K562 (cell line): ENCODE results near the gene API5. TPM values are rescaled to one million over a fixed set of nuclear protein-coding genes. Genes with fewer than 3 reads are reported as not detected.

ENCODE experiments used
- ATF2 ChIP-seq: sonication (generic); formaldehyde crosslinking; IDR thresholded peaks from 2 replicates; pipeline ENCODE4 v1.8.1; 2022; ENCODE audit warnings: missing genetic modification reagents
- CBFA2T3 ChIP-seq: fragments of 450-650 bp; IDR thresholded peaks from 2 replicates; pipeline ENCODE4 v1.6.1; 2017
- CSDE1 ChIP-seq, 2 experiments: fragments of 450-650 bp; IDR thresholded peaks; 2 replicates each; pipeline ENCODE4 v1.6.1; 2016; ENCODE audit warnings: mild to moderate bottlenecking in 1 of 2
- EP300 ChIP-seq: IDR thresholded peaks from 2 replicates; pipeline ENCODE4 v1.6.1; 2012; ENCODE audit warnings: low read length, improper control_type of control experiment
- FOSL1 ChIP-seq: fragments of 200-800 bp; sonication (Bioruptor generic); conservative IDR thresholded peaks from 2 replicates; pipeline ENCODE4 v1.6.1; 2016; ENCODE audit warnings: missing genetic modification characterization, missing compliant biosample characterization
- HCFC1 ChIP-seq: IDR thresholded peaks from 2 replicates; pipeline ENCODE4 v1.6.1; 2012; ENCODE audit warnings: low read depth, low read length, improper control_type of control experiment
- HNRNPK ChIP-seq: fragments of 200-400 bp; formaldehyde crosslinking; IDR thresholded peaks from one replicate; pipeline ENCODE4 v1.6.1; 2018; ENCODE audit warnings: mild to moderate bottlenecking, low read depth, low read length; ENCODE audit not compliant: poor library complexity, severe bottlenecking
- HNRNPLL ChIP-seq: fragments of 200-400 bp; formaldehyde crosslinking; IDR thresholded peaks from 2 replicates; pipeline ENCODE4 v1.6.1; 2017; ENCODE audit warnings: low read length, low read depth, mild to moderate bottlenecking; ENCODE audit not compliant: poor library complexity, severe bottlenecking
- JUND ChIP-seq, 2 experiments: IDR thresholded peaks; 2 replicates in 1 of 2; 3 replicates in 1 of 2; pipeline ENCODE4 v1.6.1; 2011; ENCODE audit warnings: borderline replicate concordance in 2 of 2, low read depth in 2 of 2, low read length in 2 of 2, improper control_type of control experiment in 1 of 2, missing biosample characterization in 1 of 2, missing genetic modification characterization in 1 of 2, missing genetic modification reagents in 1 of 2
- MCM3 ChIP-seq: fragments of 450-650 bp; IDR thresholded peaks from 2 replicates; pipeline ENCODE4 v1.6.1; 2016
- PHF8 ChIP-seq: fragments of 200-600 bp; sonication (generic); IDR thresholded peaks from 2 replicates; pipeline ENCODE4 v1.6.1; 2012; ENCODE audit warnings: mixed run types, mild to moderate bottlenecking, inconsistent platforms, low read length, moderate library complexity, borderline replicate concordance
- PML ChIP-seq: IDR thresholded peaks from 2 replicates; pipeline ENCODE4 v1.6.1; 2012; ENCODE audit warnings: low read length, inconsistent platforms
- PTBP1 ChIP-seq: fragments of 200-400 bp; formaldehyde crosslinking; IDR thresholded peaks from 2 replicates; pipeline ENCODE4 v1.6.1; 2017; ENCODE audit warnings: low read depth, low read length
- PTRF ChIP-seq: fragments of 450-650 bp; IDR thresholded peaks from 2 replicates; pipeline ENCODE4 v1.6.1; 2016; ENCODE audit warnings: mild to moderate bottlenecking, missing genetic modification characterization, missing compliant biosample characterization
- RAD51 ChIP-seq: fragments of 450-650 bp; IDR thresholded peaks from 2 replicates; pipeline ENCODE4 v1.7.1; 2016; ENCODE audit warnings: low read depth, mild to moderate bottlenecking, borderline replicate concordance
- RBFOX2 ChIP-seq: fragments of 200-400 bp; formaldehyde crosslinking; IDR thresholded peaks from 2 replicates; pipeline ENCODE4 v1.6.1; 2017; ENCODE audit warnings: low read depth, mild to moderate bottlenecking, low read length, moderate library complexity
- RBM15 ChIP-seq: fragments of 200-400 bp; formaldehyde crosslinking; IDR thresholded peaks from 2 replicates; pipeline ENCODE4 v1.6.1; 2018; ENCODE audit warnings: mild to moderate bottlenecking, low read length, moderate library complexity; ENCODE audit not compliant: insufficient read depth
- SIX5 ChIP-seq, 2 experiments: IDR thresholded peaks; 2 replicates each; pipeline ENCODE4 v1.6.1; 2011; ENCODE audit warnings: low read length in 2 of 2, borderline replicate concordance in 1 of 2, low read depth in 1 of 2, mild to moderate bottlenecking in 1 of 2, moderate library complexity in 1 of 2; ENCODE audit not compliant: insufficient read depth in 1 of 2
- TAL1 ChIP-seq: fragments of 450-650 bp; IDR thresholded peaks from 2 replicates; pipeline ENCODE4 v1.6.1; 2016; ENCODE audit warnings: mild to moderate bottlenecking
- TCF7L2 ChIP-seq: fragments of 150-350 bp; IDR thresholded peaks from 2 replicates; pipeline ENCODE4 v1.6.1; 2016; ENCODE audit warnings: low read depth, mild to moderate bottlenecking, low read length, moderate library complexity
- TEAD4 ChIP-seq, 2 experiments: sonication (generic) in 1 of 2; formaldehyde crosslinking in 1 of 2; IDR thresholded peaks; 2 replicates each; pipeline versions ENCODE4 v1.6.1 to v1.8.0; 2012 to 2022; ENCODE audit warnings: borderline replicate concordance in 1 of 2, inconsistent platforms in 1 of 2, low read length in 1 of 2, mild to moderate bottlenecking in 1 of 2, missing genetic modification reagents in 1 of 2
- THRAP3 ChIP-seq: fragments of 450-650 bp; IDR thresholded peaks from 2 replicates; pipeline ENCODE4 v1.6.1; 2016; ENCODE audit warnings: mild to moderate bottlenecking, inconsistent platforms, borderline replicate concordance
- ZNF124 ChIP-seq: sonication (generic); formaldehyde crosslinking; IDR thresholded peaks from 2 replicates; pipeline ENCODE4 v1.8.1; 2022; ENCODE audit warnings: missing genetic modification reagents
- ZNF436 ChIP-seq: fragments of 250-450, 450-650 bp; sonication (Bioruptor Pico); formaldehyde crosslinking; IDR thresholded peaks from 2 replicates; pipeline ENCODE4 v1.7.0; 2020; ENCODE audit warnings: mild to moderate bottlenecking
- polyA plus RNA-seq, 8 experiments: library from polyadenylated mRNA; depleted of rRNA in 4 of 8; stranded (reverse) in 5 of 8; unstranded in 3 of 8; fragments of >200 nt; fragmentation: Nextera tagmentation in 2 of 8; fragmentation: Illumina TruSeq in 1 of 8; extraction: Ambion mirVana in 2 of 8; extraction: Trizol in 1 of 8; gene quantifications; 2 replicates each; pipeline versions ENCODE4 v1.2.1 to v1.2.3, GENCODE V29; 2011 to 2014; ENCODE audit warnings: inconsistent platforms in 1 of 8, missing spikeins in 1 of 8
- total RNA-seq, 7 experiments: library from RNA; depleted of rRNA in 6 of 7; stranded (reverse); fragments of >200 nt in 6 of 7; fragmentation: Illumina TruSeq in 2 of 7; extraction: Trizol in 2 of 7; gene quantifications; 2 replicates each; pipeline versions ENCODE4 v1.2.1 to v1.2.3, GENCODE V29; 2011 to 2021; ENCODE audit warnings: low replicate concordance in 1 of 7
- TF ChIP-seq, protein P1 (sequence below), 3 experiments: fragments of 200-800 bp in 1 of 3; fragments of 250-450 bp in 1 of 3; fragments of 450-650 bp in 1 of 3; sonication (Bioruptor Pico) in 1 of 3; sonication (Bioruptor generic) in 1 of 3; formaldehyde crosslinking in 1 of 3; IDR thresholded peaks; 2 replicates each; pipeline versions ENCODE4 v1.6.1 to v1.8.0; 2016 to 2022; ENCODE audit warnings: mild to moderate bottlenecking in 2 of 3, missing genetic modification characterization in 2 of 3, missing compliant biosample characterization in 1 of 3, moderate library complexity in 1 of 3

The API5 gene
- total and polyA plus RNA-seq, 9 of the 15 experiments (the other 6 are each of a cell fraction or from before 2014, with no cell fraction given) = 59.8 to 146 (median 123) TPM

DNA sequence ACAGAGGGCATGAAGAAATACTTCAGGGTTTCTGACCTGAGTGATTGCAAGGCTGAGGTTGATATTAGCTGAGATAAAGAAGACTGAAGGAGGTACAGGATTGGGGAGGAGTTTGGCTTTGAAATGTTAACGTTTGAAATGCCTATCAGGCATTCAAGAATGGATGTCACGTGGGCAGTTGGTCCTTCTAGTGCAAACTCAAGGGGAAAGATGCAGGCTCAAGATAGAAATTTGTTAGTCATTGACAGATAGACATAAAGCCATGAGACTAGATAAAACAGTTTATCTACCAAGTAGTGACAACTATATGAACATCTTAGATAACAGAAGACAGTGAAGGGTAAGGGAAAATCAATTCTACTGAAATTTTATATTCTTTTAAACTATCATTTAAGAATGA, 70.0 kb downstream of the API5 start (continued):
- no peak for TF ChIP-seq PTRF (tag)
- no peak for TF ChIP-seq HNRNPLL
- TF ChIP-seq ZNF436 (CRISPR knock-in tag) = no peak
- TF ChIP-seq RBFOX2 = no peak
- TF ChIP-seq ZNF124 = no peak
- peak; percentile 46; the same call in 1 of the 2 replicates for TF ChIP-seq JUND (IDR thresholded peaks at IDR 0.05; ENCODE audit: borderline replicate concordance, low read depth, low read length)
- TF ChIP-seq JUND (tag; IDR thresholded peaks at IDR 0.05; ENCODE audit: borderline replicate concordance, low read depth, low read length) = peak; percentile 32; the same call in 1 of the 3 replicates
- TF ChIP-seq PHF8 = no peak
- no peak for TF ChIP-seq PML
- no peak for TF ChIP-seq PTBP1
- TF ChIP-seq HNRNPK = no peak
- peak; percentile 64 for TF ChIP-seq TEAD4 (IDR thresholded peaks at IDR 0.05; ENCODE audit: low read length)
- TF ChIP-seq TEAD4 (CRISPR knock-in tag; IDR thresholded peaks at IDR 0.05; ENCODE audit: borderline replicate concordance) = no peak
- no peak for TF ChIP-seq CSDE1 (IDR thresholded peaks at IDR 0.05)
- TF ChIP-seq RAD51 = peak; percentile 79
- TF ChIP-seq RBM15 = no peak
- TF ChIP-seq THRAP3 = no peak
- peak; percentile 80 for TF ChIP-seq CBFA2T3
- TF ChIP-seq FOSL1 (tag) = peak; percentile 93
- no peak for TF ChIP-seq TCF7L2
- peak; percentile 53 for TF ChIP-seq TAL1
- TF ChIP-seq ATF2 (CRISPR knock-in tag) = no peak
- peak; percentile 34 for TF ChIP-seq EP300
- TF ChIP-seq MCM3 = no peak
- TF ChIP-seq, protein P1, sequence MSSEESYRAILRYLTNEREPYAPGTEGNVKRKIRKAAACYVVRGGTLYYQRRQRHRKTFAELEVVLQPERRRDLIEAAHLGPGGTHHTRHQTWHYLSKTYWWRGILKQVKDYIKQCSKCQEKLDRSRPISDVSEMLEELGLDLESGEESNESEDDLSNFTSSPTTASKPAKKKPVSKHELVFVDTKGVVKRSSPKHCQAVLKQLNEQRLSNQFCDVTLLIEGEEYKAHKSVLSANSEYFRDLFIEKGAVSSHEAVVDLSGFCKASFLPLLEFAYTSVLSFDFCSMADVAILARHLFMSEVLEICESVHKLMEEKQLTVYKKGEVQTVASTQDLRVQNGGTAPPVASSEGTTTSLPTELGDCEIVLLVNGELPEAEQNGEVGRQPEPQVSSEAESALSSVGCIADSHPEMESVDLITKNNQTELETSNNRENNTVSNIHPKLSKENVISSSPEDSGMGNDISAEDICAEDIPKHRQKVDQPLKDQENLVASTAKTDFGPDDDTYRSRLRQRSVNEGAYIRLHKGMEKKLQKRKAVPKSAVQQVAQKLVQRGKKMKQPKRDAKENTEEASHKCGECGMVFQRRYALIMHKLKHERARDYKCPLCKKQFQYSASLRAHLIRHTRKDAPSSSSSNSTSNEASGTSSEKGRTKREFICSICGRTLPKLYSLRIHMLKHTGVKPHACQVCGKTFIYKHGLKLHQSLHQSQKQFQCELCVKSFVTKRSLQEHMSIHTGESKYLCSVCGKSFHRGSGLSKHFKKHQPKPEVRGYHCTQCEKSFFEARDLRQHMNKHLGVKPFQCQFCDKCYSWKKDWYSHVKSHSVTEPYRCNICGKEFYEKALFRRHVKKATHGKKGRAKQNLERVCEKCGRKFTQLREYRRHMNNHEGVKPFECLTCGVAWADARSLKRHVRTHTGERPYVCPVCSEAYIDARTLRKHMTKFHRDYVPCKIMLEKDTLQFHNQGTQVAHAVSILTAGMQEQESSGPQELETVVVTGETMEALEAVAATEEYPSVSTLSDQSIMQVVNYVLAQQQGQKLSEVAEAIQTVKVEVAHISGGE (CRISPR knock-in tag; IDR thresholded peaks at IDR 0.05) = no peak
- TF ChIP-seq SIX5 (IDR thresholded peaks at IDR 0.05; ENCODE audit: borderline replicate concordance in 1 of 2, insufficient read depth in 1 of 2, low read depth in 1 of 2, low read length in 2 of 2) = no peak
- TF ChIP-seq HCFC1 = no peak
